ENCODE measurements around the gene AP4S1. TPM values are rescaled to one million over a fixed set of nuclear protein-coding genes. Genes with fewer than 3 reads are reported as not detected.

Gene AP4S1
- total RNA-seq, 2 donors from 2014 or later, result 8.6 to 13.7 TPM

GRCh38 chr14:31068235-31068634 lies 42.8 kb downstream of the AP4S1 start:
- no peaks in the 10 kb centered on the region for H3K27me3 ChIP-seq
- no peaks in the 10 kb centered on the region for H3K36me3 ChIP-seq (replicated peaks in 1 of 2; ENCODE audit: insufficient read depth in 1 of 2, low read depth in 2 of 2)
- TF ChIP-seq POLR2A (IDR thresholded peaks at IDR 0.05) (no peak), CTCF (IDR thresholded peaks at IDR 0.05) (no peak)
- no peaks in the 10 kb centered on the region for H3K9me3 ChIP-seq
- intact Hi-C loops (cut with DNase I), result no loop called here
- ATAC-seq (peak; percentile 12), DNase-seq (peak in 1 of 4 donors; percentile 27)
- H3K4me1 ChIP-seq, result no peaks in the 10 kb centered on the region
- peak overlapping the region in 2 of 4 donors; percentile 0 to 72 for H3K27ac ChIP-seq
- WGBS, 2 donors, result 50 to 65% methylated on average over 1 of the region's 1 CpG
- no peak overlapping the region for H3K4me3 ChIP-seq

GRCh38 chr14:31069343-31069742 lies 43.9 kb downstream of the AP4S1 start:
- ATAC-seq (no peak), DNase-seq (no peak)
- intact Hi-C loops (cut with DNase I), result no loop called here
- no peaks in the 10 kb centered on the region for H3K27me3 ChIP-seq
- no peaks in the 10 kb centered on the region for H3K4me1 ChIP-seq
- no peak for TF ChIP-seq CTCF (IDR thresholded peaks at IDR 0.05)
- TF ChIP-seq POLR2A (IDR thresholded peaks at IDR 0.05), result no peak
- no peaks in the 10 kb centered on the region for H3K9me3 ChIP-seq
- no peak overlapping the region for H3K27ac ChIP-seq
- H3K4me3 ChIP-seq, result no peak overlapping the region
- H3K36me3 ChIP-seq (replicated peaks in 1 of 2; ENCODE audit: insufficient read depth in 1 of 2, low read depth in 2 of 2), result no peaks in the 10 kb centered on the region
- WGBS, 2 donors, result 90 to 91% methylated on average over 3 of the region's 3 CpGs

- WGBS, 2 donors, result 87 to 91% methylated on average over 5 of the region's 5 CpGs
- Histone ChIP-seq H3K4me1 (no peaks in the 10 kb centered on the region), H3K9me3 (no peaks in the 10 kb centered on the region), H3K27ac (no peak overlapping the region), H3K27me3 (no peaks in the 10 kb centered on the region), H3K4me3 (no peak overlapping the region), H3K36me3 (replicated peaks in 1 of 2; ENCODE audit: insufficient read depth in 1 of 2, low read depth in 2 of 2) (no peaks in the 10 kb centered on the region)
- DNase-seq, result no peak
- no peak for ATAC-seq
- TF ChIP-seq CTCF (IDR thresholded peaks at IDR 0.05), result no peak
- TF ChIP-seq POLR2A (IDR thresholded peaks at IDR 0.05), result no peak
- intact Hi-C loops (cut with DNase I), result no loop called here
Measured at GRCh38 chr14:31070431-31070830, 45.0 kb downstream of the AP4S1 start.

GRCh38 chr14:31071151-31071550 lies 45.7 kb downstream of the AP4S1 start:
- Histone ChIP-seq H3K27me3 (no peaks in the 10 kb centered on the region), H3K4me3 (no peak overlapping the region), H3K36me3 (replicated peaks in 1 of 2; ENCODE audit: insufficient read depth in 1 of 2, low read depth in 2 of 2) (no peaks in the 10 kb centered on the region), H3K9me3 (no peaks in the 10 kb centered on the region), H3K27ac (no peak overlapping the region), H3K4me1 (no peaks in the 10 kb centered on the region)
- DNase-seq (no peak), ATAC-seq (no peak)
- TF ChIP-seq POLR2A (IDR thresholded peaks at IDR 0.05), result no peak
- TF ChIP-seq CTCF (IDR thresholded peaks at IDR 0.05), result no peak
- WGBS, 2 donors, result 84 to 100% methylated on average over 2 of the region's 2 CpGs
- intact Hi-C loops (cut with DNase I), result no loop called here

- Histone ChIP-seq H3K27ac (no peak overlapping the region), H3K4me1 (no peaks in the 10 kb centered on the region), H3K27me3 (no peaks in the 10 kb centered on the region), H3K9me3 (no peaks in the 10 kb centered on the region), H3K36me3 (replicated peaks in 1 of 2; ENCODE audit: insufficient read depth in 1 of 2, low read depth in 2 of 2) (no peaks in the 10 kb centered on the region), H3K4me3 (no peak overlapping the region)
- ATAC-seq (no peak), DNase-seq (no peak)
- no peak for TF ChIP-seq CTCF (IDR thresholded peaks at IDR 0.05)
- TF ChIP-seq POLR2A (IDR thresholded peaks at IDR 0.05), result no peak
- 93 to 100% methylated on average over 2 of the region's 2 CpGs for WGBS, 2 donors
- intact Hi-C loops (cut with DNase I), result no loop called here
Measured at GRCh38 chr14:31075144-31075543, 49.7 kb downstream of the AP4S1 start.
